Suppressor macrophage treated with lipopolysaccharide for 4 hours (primary cell): ENCODE measurements around the gene TTC5.
"Not testable (repeated sequence)": the region's sequence is repeated elsewhere in the genome, so short reads cannot be mapped to it uniquely, and the experiment has no call there.

Experiments used
- DNase-seq: peaks from one replicate; pipeline ENCODE4 v3.0.0-alpha.2; 2020

Gene TTC5, protein sequence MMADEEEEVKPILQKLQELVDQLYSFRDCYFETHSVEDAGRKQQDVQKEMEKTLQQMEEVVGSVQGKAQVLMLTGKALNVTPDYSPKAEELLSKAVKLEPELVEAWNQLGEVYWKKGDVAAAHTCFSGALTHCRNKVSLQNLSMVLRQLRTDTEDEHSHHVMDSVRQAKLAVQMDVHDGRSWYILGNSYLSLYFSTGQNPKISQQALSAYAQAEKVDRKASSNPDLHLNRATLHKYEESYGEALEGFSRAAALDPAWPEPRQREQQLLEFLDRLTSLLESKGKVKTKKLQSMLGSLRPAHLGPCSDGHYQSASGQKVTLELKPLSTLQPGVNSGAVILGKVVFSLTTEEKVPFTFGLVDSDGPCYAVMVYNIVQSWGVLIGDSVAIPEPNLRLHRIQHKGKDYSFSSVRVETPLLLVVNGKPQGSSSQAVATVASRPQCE

DNA sequence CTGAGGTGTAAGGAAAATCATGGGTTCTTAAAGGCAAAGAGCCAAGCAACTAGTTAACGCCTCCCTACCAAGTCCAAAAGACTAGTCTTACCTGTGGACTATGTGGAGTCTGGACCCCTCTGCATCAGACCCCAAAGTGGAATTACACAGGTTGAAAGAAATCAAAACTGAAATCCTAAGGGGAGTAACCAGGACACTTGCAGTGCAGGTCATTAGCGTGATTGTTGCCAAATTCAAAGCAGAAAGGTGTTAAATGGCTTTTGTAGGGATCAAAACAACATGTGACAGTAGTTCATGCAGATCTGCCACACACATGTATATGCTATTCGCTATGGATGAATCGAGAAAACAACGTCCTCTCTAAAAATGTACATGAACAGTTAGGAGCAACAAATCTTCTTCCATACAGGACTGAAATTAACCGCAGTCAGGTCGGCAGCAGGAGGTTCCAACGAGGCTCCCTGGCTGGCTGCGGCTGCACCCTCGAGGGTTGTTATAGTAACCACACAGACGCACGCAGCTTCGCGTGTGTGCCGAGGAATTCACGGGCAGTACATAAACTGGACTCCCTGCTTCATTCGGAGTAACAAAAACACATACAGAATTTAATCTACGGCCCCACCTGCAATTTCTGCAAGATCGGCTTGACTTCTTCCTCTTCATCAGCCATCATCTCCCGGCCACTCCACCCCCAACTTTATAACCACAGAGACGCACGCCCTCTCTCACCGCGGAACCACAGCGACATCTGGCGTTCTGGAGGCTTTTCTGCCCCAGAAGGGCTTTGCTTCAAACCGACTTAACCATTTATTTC is at the start of gene TTC5:
TTC5 (minus strand) TSS at position 687 of the 814 bp plus-strand sequence; CDS start at position 673, 14 bp downstream.
- peak; percentile 92 for DNase-seq

DNA sequence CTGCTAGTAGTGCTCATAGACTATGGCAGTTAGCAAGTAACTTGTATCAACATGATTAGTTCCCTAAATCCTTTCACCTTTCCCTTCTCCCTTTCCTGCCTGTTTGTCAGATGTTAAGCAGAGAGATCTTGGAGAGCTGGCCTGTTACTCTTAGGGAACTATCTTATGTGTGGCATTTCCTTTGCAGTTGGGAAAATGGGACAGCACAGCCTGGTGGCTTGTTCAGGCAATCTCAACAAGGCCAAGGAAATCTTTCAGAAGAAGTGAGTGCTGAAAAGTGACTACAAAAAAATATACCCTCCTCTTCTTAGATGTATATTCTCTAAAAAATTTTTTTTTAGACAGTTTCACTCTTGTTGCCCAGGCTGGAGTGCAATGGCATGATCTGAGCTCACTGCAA is 45.1 kb upstream of the TTC5 start:
- DNase-seq: no peak

DNA sequence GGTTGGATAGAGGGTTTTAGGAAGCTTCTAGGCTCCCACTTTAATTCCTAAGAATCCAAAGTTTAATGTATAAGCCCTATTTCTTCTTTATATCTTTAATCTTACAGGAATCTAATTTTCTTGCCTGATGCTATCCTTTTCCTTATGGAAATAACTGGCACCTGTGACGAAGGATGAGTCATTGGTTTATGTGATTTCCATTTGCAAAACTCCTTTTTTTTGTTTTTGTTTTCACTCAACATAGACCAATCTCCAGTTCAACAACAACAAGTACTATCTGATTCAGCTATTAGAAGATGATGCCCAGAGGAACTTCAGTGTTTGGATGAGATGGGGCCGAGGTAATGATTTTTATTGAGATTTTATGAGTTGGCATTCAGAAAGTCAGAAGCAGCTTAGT is 44.5 kb upstream of the TTC5 start:
- no peak for DNase-seq

DNA sequence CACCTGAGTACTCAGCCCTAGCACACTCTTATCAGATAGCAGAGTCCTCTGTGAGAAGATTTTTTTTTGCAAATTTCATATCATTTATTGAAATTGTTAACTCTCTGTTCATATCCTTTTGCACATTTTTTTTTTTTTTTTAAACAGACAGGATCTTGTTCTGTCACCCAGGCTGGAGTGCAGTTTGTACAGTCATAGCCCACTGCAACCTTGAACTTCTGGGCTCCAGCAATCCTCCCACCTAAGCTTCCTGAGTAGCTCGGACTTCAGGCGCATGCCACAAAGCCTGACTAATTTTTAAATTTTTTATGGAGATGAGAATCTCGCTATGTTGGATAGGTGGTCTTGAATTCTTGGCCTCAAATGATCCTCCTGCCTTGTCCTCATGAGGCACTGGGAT is 42.0 kb upstream of the TTC5 start:
- DNase-seq: no peak

DNA sequence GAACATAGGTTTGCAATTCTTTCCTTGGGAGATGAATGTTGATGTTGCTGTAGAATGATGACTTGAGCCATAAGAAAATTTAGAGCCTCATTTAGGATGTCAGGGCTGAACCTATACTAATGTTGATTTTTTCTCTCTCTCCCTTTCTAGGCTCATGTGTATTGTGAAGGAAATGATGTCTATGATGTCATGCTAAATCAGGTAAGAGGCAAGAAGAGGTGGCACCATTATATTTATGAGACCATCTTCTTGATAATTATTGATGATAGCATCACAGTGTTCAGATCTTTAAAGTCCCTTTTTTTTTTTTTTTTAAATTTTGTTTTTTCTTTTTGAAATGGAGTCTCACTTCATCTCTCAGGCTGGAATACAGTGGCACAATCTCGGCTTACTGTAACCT is 41.0 kb upstream of the TTC5 start:
- no peak for DNase-seq

DNA sequence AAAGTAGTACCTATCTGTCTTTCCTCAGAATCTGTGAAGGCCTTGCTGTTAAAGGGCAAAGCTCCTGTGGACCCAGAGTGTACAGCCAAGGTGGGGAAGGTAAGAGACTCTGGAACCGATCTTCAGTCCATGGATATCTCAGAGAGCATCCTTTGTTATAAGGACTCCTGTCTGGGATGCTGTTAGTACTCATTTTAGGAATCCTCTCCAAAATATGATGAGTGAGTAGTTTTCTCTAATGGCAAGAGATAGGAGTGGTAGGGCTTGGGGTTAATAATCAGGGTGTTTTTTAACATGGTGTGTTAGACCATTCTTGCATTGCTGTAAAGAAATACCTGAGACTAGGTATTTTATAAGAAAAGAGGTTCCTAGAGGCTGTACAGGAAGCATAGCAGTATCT is 39.6 kb upstream of the TTC5 start:
- no peak for DNase-seq

DNA sequence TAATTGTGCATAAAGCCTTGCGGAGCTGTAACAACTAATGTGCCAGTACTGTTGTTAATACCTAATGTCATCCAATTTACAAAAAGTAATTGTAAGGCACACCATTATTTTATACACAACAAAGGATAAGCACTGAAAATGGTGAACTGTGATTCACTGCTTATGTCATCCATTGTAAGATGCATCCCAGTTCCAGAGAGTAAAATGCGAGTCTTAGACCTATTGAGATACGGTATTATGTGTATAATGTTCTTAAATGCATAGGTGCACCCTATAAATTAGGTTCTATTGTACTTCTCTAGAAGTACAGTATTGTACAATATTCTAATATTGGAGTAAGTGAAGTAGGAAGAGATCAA is 38.1 kb upstream of the TTC5 start:
- peak; percentile 23 for DNase-seq

DNA sequence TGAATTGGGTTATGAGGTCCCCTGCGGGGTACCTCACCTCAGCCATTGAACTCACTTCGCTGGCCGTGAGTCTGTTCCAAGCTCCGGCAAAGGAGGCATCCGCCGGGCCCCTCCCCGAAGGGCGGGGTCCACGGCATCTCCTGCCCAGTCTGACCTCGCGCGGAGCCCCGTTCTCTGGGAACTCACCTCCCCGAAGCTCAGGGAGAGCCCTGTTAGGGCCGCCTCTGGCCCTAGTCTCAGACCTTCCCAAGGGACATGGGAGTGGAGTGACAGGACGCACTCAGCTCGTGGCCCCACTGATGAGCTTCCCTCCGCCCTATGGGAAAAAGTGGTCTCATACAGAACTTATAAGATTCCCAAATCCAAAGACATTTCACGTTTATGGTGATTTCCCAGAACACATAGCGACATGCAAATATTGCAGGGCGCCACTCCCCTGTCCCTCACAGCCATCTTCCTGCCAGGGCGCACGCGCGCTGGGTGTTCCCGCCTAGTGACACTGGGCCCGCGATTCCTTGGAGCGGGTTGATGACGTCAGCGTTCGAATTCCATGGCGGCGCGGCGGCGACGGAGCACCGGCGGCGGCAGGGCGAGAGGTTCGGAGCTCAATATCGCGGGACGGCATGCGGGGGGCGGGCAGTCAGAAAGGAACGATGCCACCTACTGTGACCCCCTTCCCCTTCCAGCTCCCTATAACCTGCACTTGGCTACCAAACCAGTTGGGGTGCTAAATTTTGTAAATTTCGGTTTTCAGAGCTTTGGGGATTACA is 37.5 kb upstream of the TTC5 start, which contains the start of gene PARP2:
PARP2 (plus strand) TSS at position 544 of the 770 bp plus-strand sequence; CDS start at position 551, 7 bp downstream.
- peak; percentile 99 for DNase-seq

DNA sequence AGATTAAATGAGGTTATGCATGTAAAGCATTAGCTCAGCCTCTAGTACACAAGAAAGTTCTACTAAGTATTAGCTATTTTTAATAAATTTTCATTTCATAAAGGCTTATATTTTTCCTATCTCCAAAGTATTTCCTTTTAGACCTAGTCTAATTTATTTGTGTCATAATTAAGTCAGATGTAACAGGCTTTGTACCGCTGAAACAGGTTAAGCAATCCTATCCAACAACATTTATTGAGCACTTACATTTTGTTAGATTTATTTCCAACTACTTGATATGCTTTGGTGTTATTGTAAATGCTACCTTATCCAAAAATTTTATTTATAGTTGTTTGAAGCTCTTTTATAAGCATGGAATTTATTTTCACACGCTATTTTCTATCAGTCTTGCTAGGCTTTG is 35.9 kb upstream of the TTC5 start:
- no peak for DNase-seq

DNA sequence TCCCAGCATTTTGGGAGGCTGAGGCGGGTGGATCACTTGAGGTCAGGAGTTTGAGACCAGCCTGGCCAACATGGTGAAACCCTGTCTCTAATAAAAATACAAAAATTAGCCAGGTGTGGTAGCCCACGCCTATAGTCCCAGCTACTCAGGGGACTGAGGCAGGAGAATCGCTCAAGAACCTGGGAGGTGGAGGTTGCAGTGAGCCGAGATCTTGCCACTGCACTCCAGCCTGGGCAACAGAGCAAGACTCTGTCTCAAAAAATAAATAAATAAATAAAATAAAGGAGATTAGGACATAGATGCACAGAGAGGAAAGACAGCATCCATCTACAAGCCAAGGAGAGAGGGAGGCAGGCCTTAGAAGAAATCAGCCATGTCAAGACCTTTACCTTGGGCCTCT is 35.3 kb upstream of the TTC5 start:
- DNase-seq: not testable (repeated sequence)

DNA sequence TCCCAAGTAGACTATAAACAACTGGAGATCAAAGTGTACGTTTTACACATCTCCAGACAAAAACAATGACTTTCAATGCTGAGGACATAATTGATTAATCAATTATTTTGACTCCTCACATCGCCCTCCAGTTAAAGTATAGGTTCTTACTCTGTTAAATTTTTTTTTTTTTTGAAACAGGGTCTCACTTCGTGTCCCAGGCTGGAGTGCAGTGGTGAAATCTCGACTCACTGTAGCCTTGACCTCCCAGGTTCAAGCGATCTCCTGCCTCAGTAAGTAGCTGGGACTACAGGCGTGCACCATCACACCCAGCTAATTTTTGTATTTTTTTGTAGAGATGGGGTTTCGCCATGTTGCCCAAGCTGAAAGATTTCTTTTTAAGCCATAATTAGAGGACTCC is 28.3 kb upstream of the TTC5 start:
- no peak for DNase-seq

DNA sequence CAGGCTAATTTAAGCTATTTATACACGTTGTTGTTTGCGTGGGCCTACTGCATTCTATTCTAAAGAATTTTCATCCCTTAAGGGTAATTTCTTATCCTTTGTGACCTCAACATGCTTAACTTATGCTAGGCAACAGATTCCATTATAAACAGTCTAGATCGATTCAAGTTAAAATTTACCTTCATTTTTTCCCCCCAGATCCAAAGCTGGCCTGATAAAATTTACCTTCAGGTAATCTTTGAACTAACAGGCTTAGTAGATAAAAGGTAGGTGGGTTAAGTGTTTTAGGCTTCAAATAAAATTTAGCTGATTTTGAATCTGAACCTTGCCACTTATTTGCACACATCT is 27.7 kb upstream of the TTC5 start:
- DNase-seq: no peak

DNA sequence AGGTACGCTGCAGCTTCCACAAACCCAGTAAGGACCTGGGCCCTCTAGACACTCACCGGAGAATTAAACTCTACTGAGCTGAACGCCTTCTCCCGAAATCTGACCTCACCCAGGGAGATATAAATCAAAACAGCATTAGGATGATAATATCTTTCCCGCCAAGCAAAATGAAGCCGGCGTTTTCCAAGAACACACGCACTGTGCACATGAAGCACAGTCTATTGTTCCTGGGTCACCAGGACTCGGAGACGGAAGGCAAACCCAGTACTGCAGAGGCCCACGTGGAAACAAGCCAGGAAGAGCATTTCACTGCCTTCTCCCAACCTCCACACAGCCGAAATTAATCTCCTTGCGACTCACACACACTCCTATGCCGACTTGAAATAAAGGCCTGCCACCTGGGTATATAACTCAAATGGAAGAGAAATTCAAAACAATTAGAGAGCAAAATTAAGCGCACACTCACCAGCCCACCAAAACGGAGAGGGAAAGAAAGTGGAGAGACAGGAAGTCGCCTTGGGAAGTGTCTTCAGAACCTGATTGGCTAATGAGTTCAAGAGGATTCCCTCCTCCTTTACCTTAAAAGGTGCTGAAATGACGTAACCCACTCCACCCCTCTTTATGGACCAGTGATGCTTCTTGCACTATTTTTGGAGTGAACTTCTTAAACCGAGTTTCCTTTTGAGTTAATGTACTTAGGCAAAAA is 27.2 kb upstream of the TTC5 start, which contains the start of gene CCNB1IP1:
CCNB1IP1 (minus strand) TSS at position 492 of the 706 bp plus-strand sequence. CDS start 16,756 bp downstream, outside the sequence.
- peak; percentile 64 for DNase-seq

DNA sequence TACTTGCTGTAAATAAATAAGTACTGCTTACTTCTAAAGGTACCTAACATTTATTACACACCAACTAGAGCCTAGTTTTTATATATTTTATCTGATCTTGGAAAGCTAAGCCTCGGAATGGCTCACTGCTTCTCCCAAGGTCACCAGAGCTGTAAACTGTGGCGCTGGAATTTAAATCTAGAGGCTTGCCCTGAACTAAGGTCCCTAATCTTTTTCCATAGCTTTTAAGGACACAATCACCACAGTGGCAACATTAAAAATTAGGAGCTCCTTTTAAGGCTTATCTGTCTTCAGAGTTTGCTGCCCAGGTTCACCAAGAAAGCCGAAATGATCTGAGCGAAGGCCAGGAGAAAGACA is 26.7 kb upstream of the TTC5 start:
- DNase-seq: no peak

DNA sequence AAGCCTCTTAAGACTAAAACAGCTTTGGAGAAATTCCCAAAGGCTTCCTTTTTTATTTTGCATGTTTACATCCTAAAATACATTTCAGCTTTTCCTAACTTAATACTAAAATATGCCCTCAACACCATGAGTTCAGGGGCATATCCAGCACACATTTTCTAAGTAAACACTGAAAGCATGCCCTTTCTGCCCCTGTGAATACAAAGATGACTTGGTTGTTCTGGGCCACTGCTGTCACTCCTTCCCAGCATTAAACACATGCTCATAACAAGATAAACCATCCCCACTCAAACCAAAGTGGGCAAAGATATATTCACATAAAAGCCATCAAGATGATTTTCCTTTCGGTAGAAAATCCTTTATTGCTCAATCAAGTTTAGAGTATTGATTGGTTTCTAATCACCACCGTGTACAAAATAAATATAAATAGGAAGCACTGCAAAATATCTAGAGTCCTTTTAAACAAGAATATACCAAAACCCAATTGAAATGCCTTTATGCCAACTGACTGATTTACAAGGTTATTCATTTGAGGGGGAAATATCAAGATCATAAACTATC is 25.4 kb upstream of the TTC5 start:
- DNase-seq: no peak

DNA sequence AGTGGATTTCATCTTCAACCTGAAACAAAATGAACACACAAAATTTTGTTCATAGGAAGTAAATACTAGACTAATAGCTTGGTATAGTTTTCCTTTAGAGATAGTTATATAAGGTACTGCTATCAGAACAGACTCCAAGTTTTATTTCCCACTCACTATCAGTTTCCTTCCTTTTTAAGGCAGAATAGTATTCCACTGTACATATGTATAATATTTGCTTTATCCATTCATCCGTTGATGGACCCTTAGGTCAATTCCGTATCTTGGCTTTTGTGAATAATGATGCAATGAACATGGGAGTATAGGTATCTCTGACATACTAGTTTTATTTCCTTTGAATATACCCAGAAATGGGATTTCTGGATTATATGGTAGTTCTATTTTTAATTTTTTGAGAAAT is 23.6 kb upstream of the TTC5 start:
- DNase-seq: no peak

DNA sequence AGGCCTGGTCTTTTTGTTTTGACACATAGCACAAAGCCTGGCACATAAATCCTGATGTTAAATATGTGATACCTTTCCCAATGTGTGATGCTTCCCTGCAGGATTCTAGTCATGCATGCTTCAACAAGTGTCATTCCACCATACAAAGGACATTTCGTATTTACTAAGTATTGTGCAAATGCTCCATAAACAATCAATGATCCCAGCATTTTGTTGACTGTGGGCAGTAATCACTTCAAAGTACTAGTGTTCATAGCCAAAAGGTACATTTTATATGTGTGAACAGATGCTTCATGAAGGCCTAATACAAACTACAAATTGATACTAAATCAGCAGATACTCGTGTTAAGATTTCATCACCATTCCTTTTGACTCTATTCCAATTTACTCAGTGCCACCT is 23.0 kb upstream of the TTC5 start:
- DNase-seq: no peak

DNA sequence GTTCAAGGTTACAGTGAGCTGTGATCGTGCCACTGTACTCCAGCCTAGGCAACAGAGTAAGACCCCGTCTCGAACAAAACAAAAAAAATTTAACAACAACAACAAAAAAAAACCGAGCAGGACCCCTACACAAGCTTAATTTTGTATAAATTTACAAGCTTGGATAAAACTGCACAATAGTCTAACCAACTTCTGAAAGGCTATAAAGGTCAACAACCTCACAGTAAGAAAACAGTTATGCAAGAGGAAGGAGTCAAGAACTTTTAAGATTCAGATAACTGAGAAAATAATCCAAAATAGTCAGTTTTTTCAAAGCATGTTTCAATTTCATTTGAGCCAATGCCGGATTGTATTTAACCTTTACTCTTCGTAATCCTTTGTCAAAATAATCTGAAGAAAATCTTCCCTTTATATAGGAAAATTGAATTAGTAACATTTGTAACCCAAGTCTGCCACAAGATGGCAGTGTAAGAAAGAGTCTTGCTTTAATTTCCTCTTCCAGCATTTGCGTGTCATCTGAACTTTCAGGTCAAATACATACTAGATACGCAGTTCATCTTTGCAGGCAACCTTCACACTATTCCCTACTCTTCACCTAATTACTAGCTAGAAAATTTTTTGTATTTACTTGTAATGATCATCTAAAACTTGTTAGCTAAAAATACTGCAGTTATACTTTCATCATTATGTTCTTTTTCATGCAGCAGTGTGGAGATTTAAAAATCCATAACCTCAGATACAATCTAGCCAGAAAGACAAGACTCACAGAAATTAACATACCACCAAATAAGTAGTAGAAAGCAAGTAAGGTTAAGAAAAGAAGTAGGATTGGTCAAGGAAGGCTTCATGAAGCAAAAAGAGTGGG is 21.5 kb upstream of the TTC5 start:
- peak; percentile 77 for DNase-seq

DNA sequence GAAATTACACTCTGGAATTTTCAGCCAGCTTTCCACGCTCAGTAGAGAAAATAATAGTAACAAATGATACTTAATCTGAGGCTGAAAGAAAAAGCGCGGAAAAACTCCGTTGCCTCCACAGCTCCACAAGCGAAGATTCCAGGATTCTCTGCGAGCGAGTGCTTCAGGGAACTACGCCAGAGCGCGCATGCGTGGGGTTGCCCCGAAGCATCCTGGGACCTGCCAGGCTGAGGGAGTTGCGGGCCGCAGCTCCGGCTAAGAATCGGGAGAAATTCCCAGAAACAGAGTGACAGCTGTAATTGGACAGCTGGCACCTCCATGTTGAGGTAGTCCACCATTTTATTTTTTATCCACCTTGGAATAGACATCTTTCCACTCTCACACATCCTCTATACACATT is 12.0 kb upstream of the TTC5 start:
- no peak for DNase-seq

DNA sequence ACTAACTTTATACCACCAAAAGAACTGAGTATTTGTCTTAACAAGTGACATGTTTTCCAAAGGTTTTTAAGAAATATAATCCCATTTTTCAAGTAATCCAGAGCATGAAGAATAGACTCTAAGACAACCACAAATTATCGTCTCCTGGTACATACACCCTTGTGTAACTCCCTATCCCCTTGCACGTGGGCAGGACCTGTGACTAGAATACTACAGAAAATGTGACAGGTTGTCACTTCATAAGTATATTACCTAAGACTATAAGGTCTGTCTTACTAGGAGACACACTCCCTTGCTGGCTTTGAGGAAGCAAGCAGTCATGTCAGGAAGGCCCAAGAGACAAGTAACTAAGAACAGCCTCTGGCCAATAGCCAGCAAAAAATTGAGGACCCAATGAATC is 8.3 kb upstream of the TTC5 start:
- no peak for DNase-seq

DNA sequence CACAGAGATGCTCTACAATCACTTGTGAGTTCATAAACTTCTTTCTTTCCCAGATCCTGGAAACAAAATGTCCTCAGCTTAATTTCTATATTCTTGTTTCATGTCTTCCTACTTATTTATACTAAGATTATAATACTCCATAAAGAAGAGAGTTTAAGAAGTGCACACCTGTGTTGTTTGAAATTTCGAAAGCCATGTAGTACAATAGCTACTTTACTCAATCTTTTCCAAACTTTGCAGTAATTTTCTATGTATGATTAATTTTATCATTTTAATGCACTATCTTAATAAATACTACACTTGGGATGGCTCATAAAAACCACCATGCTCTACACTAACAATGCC is 300 bp upstream of the TTC5 start:
- no peak for DNase-seq
